HFF-Myc (cell line): ENCODE measurements around the gene TSC1.

Experiments
- DNase-seq: peaks from one replicate; pipeline ENCODE4 v3.0.0-alpha.2; 2011; ENCODE audit warnings: low read depth; ENCODE audit errors: extremely low read depth
- H3K4me3 ChIP-seq: replicated peaks from 2 replicates; pipeline ENCODE4 v1.5.1; 2011; ENCODE audit warnings: low read depth, mild to moderate bottlenecking, control low read depth, low read length
- CTCF ChIP-seq: IDR thresholded peaks from 2 replicates; pipeline ENCODE4 v1.5.1; 2012; ENCODE audit warnings: mild to moderate bottlenecking, low read depth, low read length, control low read depth; ENCODE audit errors: missing control alignments

The TSC1 gene

GRCh38 chr9:132937463-132937901, 6.9 kb downstream of the TSC1 start:
- no peak for DNase-seq
- no peak overlapping the region for H3K4me3 ChIP-seq
- no peak for TF ChIP-seq CTCF

GRCh38 chr9:132935026-132935425, 9.4 kb downstream of the TSC1 start:
- no peak overlapping the region for H3K4me3 ChIP-seq
- DNase-seq: no peak
- TF ChIP-seq CTCF: no peak

GRCh38 chr9:132931178-132931735, 13.2 kb downstream of the TSC1 start:
- no peak for TF ChIP-seq CTCF
- DNase-seq: no peak

GRCh38 chr9:132927704-132928103, 16.7 kb downstream of the TSC1 start:
- DNase-seq: no peak
- no peak for TF ChIP-seq CTCF

More at GRCh38 chr9:132931178-132931735, 13.2 kb downstream of the TSC1 start:
- no peak overlapping the region for H3K4me3 ChIP-seq

GRCh38 chr9:132923346-132923902, 21.0 kb downstream of the TSC1 start:
- no peak overlapping the region for H3K4me3 ChIP-seq
- TF ChIP-seq CTCF: no peak
- DNase-seq: no peak

More at GRCh38 chr9:132927704-132928103, 16.7 kb downstream of the TSC1 start:
- H3K4me3 ChIP-seq: no peak overlapping the region

- no peak for DNase-seq
- TF ChIP-seq CTCF: no peak
Observed at GRCh38 chr9:132919614-132920268, 24.7 kb downstream of the TSC1 start.

More at GRCh38 chr9:132919614-132920268, 24.7 kb downstream of the TSC1 start:
- no peak overlapping the region for H3K4me3 ChIP-seq
